Parathyroid adenoma (tissue), 2 donors: ENCODE data around the gene ADAMTS6.
"Not testable (repeated sequence)": the region's sequence is repeated elsewhere in the genome, so short reads cannot be mapped to it uniquely, and the experiment has no call there.

ENCODE experiments used
- H2AFZ ChIP-seq: fragments of 300-600 bp; sonication (generic); one replicate; pipeline ENCODE4 v1.7.0; 2017; ENCODE audit warnings: antibody characterized with exemption, mild to moderate bottlenecking
- H3K27ac ChIP-seq: fragments of 300-600 bp; sonication (generic); one replicate; pipeline ENCODE4 v1.7.0; 2017
- H3K27me3 ChIP-seq: fragments of 300-600 bp; sonication (generic); one replicate; pipeline ENCODE4 v1.7.0; 2017; ENCODE audit warnings: low read length; ENCODE audit not compliant: control insufficient read depth, insufficient read depth
- H3K36me3 ChIP-seq: fragments of 300-600 bp; sonication (generic); one replicate; pipeline ENCODE4 v1.7.0; 2017; ENCODE audit warnings: low read length; ENCODE audit not compliant: control insufficient read depth, insufficient read depth
- H3K4me1 ChIP-seq: fragments of 300-600 bp; sonication (generic); one replicate; pipeline ENCODE4 v1.7.0; 2017; ENCODE audit warnings: control low read depth
- H3K4me2 ChIP-seq: fragments of 300-600 bp; sonication (generic); one replicate; pipeline ENCODE4 v1.7.0; 2017; ENCODE audit warnings: low read length
- H3K4me3 ChIP-seq: fragments of 300-600 bp; sonication (generic); one replicate; pipeline ENCODE4 v1.7.0; 2017; ENCODE audit warnings: low read depth, low read length
- H3K79me2 ChIP-seq: fragments of 300-600 bp; sonication (generic); one replicate; pipeline ENCODE4 v1.7.0; 2017; ENCODE audit warnings: control low read depth
- H3K9ac ChIP-seq: fragments of 300-600 bp; sonication (generic); one replicate; pipeline ENCODE4 v1.7.0; 2017; ENCODE audit warnings: mild to moderate bottlenecking
- H3K9me3 ChIP-seq: fragments of 300-600 bp; sonication (generic); one replicate; pipeline ENCODE4 v1.7.0; 2017; ENCODE audit warnings: low read length; ENCODE audit not compliant: control insufficient read depth
- CTCF ChIP-seq: fragments of 300-600 bp; sonication (generic); IDR thresholded peaks from one replicate; pipeline ENCODE4 v1.7.0; 2017; ENCODE audit warnings: antibody characterized with exemption, mild to moderate bottlenecking
- donor health status: primary hyperparathyroidism.

ADAMTS6 gene

DNA sequence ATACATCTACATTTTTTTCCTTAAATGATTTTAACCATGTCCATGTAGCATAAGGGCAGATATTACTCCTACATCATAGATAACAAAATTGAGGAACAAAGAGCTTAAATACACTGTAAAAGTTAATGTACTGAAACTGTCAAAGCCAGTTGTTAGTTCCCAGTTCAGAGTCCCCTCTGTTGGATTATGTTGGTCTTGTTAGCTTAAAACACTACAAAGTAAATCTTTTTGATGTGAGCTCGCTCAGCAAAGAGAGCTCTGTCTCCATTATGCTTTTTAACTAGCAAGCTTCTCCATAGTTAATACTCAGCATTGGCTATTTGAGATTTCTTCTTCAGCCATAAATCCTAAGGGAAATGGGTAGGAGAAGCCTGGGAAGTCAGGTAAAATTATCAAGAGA is 149.1 kb downstream of the ADAMTS6 start:
- Histone ChIP-seq H3K4me1 (no peaks in the 10 kb centered on the region), H3K9ac (no peak overlapping the region)
- TF ChIP-seq CTCF: no peak

DNA sequence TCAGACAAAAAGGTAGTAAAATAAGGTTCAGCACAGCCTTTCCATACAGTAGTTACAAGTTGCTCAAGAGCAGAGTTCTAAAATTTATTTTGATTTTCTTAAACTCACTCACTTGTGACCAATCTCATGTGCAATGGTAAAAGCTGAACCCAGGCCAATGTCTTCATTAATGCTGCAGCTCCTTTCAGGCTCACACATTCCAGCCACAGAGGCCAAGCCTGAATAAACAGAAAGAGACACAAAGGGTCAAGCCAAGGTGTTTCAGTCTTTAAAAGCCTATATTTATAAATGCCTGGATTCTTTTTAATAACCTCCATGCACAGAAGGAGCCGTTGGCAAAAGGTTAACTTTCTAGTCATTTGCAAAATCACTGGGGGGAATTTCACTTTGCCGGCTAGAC is 152.5 kb downstream of the ADAMTS6 start:
- no peaks in the 10 kb centered on the region for H3K79me2 ChIP-seq
- no peak for TF ChIP-seq CTCF

More for the DNA sequence above, 149.1 kb downstream of the ADAMTS6 start:
- no peaks in the 10 kb centered on the region for H3K79me2 ChIP-seq
- no peak overlapping the region for H3K27ac ChIP-seq
- no peak overlapping the region for H3K4me3 ChIP-seq
- H3K9me3 ChIP-seq: no peaks in the 10 kb centered on the region
- H2AFZ ChIP-seq: no peak overlapping the region
- no peak overlapping the region for H3K4me2 ChIP-seq
- no peaks in the 10 kb centered on the region for H3K27me3 ChIP-seq
- no peaks in the 10 kb centered on the region for H3K36me3 ChIP-seq

DNA sequence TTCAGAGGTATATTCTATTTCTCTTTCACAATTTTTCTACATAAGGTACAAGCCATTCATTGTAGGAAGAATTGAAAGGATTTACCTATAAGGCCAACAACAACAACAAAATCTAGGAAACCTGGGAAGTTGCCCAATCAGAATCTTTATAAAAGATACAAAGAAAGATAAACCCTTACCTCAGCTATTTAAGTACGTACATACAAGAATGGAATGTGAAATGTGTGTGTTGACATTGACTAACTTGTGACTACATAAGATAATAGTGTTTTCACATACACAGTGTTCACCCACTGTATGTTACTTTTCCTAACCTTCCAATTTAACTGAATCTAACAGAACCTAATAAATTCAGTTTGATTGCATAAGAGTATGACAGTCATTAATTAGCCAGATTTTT is 154.1 kb downstream of the ADAMTS6 start:
- Histone ChIP-seq H3K36me3 (no peaks in the 10 kb centered on the region), H3K27ac (no peak overlapping the region), H3K9ac (no peak overlapping the region), H3K79me2 (no peaks in the 10 kb centered on the region), H3K9me3 (no peaks in the 10 kb centered on the region), H3K4me2 (no peak overlapping the region), H3K4me3 (no peak overlapping the region), H3K27me3 (no peaks in the 10 kb centered on the region), H3K4me1 (no peaks in the 10 kb centered on the region), H2AFZ (no peak overlapping the region)
- no peak for TF ChIP-seq CTCF

More for the DNA sequence above, 152.5 kb downstream of the ADAMTS6 start:
- no peaks in the 10 kb centered on the region for H3K36me3 ChIP-seq
- no peak overlapping the region for H3K4me3 ChIP-seq
- no peaks in the 10 kb centered on the region for H3K9me3 ChIP-seq
- H3K4me2 ChIP-seq: no peak overlapping the region
- H3K4me1 ChIP-seq: no peaks in the 10 kb centered on the region
- no peak overlapping the region for H3K9ac ChIP-seq
- H3K27me3 ChIP-seq: no peaks in the 10 kb centered on the region
- H2AFZ ChIP-seq: no peak overlapping the region
- no peak overlapping the region for H3K27ac ChIP-seq

- Histone ChIP-seq H3K79me2 (no peaks in the 10 kb centered on the region), H3K27me3 (no peaks in the 10 kb centered on the region), H2AFZ (no peak overlapping the region), H3K4me3 (no peak overlapping the region), H3K4me2 (no peak overlapping the region), H3K36me3 (no peaks in the 10 kb centered on the region), H3K4me1 (no peaks in the 10 kb centered on the region), H3K9ac (no peak overlapping the region), H3K9me3 (no peaks in the 10 kb centered on the region), H3K27ac (no peak overlapping the region)
- no peak for TF ChIP-seq CTCF
These were observed 154.8 kb downstream of the ADAMTS6 start for GRCh38 chr5:65326922-65327321.

DNA sequence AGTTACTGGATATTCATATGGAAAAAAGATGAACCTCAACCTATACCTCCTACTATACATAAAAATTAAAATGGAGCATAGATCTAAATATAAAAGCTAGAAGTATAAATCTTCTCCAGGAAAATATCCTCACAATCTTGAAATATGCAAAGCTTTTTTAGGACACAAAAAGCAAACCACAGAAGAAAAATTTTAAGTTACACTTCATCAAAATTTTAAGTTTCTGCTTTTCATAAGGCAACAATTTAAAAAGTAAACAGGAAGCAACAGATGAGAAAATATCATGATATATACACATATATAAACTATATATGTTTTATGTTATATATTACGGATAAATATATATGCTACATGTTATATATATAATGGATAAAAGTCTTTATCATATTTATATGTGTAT is 157.5 kb downstream of the ADAMTS6 start:
- TF ChIP-seq CTCF: no peak
- H3K9ac ChIP-seq: no peak overlapping the region
- no peaks in the 10 kb centered on the region for H3K27me3 ChIP-seq
- no peaks in the 10 kb centered on the region for H3K79me2 ChIP-seq
- H3K4me2 ChIP-seq: no peak overlapping the region
- no peaks in the 10 kb centered on the region for H3K9me3 ChIP-seq
- H3K36me3 ChIP-seq: no peaks in the 10 kb centered on the region
- H3K27ac ChIP-seq: no peak overlapping the region
- no peak overlapping the region for H2AFZ ChIP-seq
- no peaks in the 10 kb centered on the region for H3K4me1 ChIP-seq
- H3K4me3 ChIP-seq: no peak overlapping the region

GRCh38 chr5:65320704-65321103 is 161.0 kb downstream of the ADAMTS6 start:
- not testable (repeated sequence) for H3K4me3 ChIP-seq, H3K9me3 ChIP-seq, H2AFZ ChIP-seq, H3K79me2 ChIP-seq, H3K27ac ChIP-seq, H3K9ac ChIP-seq, H3K27me3 ChIP-seq, H3K4me2 ChIP-seq, H3K36me3 ChIP-seq, H3K4me1 ChIP-seq
